ENCODE data around the gene PRM3.

The PRM3 gene

DNA sequence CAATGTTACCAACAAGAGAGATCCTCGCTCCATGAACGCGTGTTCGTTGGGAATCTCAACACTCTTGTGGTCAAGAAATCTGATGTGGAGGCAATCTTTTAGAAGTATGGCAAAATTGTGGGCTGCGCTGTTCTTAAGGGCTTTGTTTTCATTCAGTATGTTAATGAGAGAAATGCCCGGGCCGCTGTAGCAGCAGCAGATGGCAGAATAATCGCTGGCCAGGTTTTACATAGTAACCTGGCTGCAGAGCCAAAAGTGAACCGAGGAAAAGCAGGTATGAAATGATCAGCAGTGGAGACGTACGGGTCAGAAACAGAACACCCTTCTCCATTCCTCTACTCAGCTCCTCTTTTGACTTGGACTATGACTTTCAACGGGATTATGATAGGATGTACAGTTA, 30.8 kb downstream of the PRM3 start:
- peak; percentile 63 for DNase-seq

DNA sequence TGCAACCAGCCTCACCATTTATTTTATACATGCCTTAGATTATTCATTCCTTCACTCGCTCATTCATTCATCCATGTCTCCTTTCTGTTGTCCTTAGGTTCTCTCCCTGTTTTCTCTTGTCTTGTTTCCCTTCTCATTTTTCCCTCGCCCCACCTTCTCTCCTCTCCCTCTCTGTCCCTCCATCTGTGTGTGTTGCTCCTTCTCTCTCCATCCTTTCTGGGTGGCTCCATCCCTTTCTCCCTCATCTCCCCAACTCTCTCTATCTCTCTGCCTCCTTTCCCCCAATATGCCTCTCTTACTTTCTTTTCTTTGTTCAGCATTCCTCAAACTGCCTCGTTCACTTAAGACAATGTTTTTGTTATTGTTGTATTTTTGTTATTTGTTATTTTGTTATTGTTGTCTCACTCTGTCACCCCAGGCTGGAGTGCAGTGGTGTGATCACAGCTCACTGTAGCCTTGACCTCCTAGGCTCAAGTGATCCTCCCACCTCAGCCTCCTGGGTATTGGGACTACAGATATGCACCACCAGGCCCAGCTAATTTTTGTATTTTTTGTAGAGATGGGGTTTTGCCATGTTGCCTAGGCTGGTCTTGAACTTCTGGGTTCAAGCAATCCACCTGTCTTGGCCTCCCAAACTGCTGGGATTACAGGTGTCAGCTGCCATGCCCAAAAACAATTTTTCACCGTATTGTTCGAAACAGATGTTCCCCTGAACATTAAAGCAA, 31.8 kb downstream of the PRM3 start:
- no peak for DNase-seq

DNA sequence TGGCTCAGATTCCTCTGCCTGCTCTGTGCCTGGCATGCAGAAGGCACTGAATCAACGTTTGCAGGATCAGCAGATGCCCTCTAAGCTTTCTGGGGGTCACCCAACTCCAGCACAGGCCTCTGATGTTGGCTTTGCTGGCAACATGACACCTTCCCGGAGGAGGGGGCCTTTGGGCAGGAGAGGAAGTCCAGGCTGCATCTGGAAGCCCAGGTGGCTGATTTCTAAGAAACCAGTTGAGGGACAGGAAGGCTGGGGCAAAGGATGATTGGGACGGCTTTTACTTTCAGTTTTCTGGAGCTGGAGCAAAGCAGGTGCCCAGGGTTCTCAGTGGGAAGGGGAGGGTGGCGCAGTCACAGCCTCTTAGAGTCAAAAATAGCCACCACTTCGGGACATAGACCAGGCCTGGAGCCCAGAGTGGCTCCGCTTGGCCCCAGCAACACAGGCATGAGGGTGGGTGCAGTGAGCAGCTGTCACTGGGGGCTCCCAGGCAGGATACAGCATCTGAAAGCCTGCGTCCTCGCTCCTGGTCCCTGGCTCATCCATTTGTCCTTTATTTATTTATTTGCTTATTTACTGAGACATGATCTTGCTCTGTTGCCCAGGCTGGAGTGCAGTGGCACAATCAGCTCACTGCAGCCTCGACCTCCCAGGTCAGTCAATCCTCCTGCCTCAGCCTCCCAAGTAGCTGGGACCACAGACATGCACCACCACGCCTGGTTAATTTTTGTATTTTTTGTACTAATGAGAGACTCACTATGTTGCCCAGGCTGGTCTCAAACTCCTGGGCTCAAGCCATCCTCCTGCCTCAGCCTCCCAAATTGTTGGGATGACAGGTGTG, 32.6 kb downstream of the PRM3 start:
- no peak for DNase-seq

DNA sequence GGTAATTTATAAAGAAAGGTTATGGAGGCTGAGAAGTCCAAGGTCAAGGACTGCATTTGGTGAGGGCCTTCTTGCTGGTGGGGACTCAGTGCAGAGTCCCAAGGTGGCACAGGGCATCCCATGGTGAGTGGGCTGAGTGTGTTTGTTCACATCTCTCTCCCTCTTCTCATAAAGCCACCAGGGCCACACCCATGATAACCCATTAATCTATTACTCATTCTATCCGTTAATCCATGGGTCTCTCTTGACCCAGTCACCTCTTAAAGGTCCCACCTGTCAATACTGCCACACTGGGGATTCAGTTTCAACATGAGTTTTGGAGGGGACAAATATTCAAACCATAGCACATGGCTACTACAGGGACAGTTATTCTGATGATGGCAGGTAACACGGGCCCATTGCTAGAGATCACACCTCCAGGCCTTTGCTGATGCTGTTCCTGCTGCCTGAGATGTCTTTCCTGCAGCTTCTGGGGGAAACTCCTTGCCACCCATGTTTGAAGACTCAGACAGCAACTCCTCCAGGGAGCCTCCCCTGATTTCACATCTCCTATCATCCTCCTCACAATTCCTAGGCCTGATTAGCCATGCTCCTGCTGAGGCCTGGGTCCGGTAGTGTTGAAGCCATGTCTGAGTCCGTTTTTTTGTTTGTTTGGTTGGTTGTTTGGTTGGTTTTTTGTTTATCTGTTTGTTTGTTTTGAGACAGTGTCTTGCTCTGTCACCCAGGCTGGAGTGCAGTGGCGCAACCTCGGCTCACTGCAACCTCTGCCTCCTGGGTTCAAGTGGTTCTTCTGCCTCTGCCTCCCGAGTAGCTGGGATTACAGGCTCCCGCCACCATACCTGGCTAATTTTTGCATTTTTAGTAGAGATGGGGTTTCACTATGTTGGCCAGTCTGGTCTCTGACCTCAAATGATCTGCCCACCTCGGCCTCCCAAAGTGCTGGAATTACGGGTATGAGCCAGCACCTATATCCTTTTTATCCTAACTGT, 33.5 kb downstream of the PRM3 start:
- no peak for DNase-seq

DNA sequence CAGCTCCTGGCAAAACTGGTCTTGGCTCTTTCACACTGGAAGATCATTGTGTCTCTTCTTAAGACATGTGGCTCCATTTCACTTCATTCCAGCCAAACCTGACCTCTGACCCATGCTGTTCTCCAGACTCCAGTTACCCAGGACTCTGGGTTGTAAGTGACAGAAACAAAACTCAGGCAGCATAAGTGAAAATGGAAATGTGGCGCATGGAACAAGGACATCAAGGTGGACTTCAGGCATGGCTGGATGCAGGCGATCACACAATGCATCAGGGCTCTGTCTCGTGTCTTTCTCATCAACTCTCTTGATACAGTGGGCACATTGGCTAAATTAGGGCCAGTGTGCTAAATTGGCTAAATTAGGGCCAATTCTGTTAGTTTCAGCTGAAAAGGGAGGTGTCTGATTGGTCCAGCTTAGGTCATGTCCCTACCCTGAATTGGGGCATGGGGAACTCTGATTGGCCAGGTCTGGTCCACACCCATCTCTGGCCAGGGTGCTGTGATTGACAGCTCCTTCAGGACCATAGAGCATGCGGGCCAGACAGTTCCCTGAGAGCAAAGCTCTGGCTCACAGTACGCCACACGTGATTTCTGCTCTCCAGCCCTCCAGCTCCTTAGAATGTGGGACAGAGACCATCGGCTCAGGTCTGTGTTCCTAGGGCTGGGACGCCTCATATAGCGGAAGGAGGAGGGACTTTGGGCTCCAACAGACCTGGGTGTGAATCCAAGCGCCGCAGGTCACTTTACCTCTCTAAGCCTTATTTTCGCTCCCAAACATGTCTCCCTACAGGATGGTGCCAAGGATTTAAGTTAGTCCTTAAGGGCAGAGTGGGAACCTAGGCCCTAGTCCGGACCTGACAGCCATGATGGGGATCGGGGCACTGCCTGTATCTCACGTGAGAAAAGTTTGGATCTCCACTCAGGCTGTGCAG, 34.9 kb downstream of the PRM3 start:
- DNase-seq = no peak

DNA sequence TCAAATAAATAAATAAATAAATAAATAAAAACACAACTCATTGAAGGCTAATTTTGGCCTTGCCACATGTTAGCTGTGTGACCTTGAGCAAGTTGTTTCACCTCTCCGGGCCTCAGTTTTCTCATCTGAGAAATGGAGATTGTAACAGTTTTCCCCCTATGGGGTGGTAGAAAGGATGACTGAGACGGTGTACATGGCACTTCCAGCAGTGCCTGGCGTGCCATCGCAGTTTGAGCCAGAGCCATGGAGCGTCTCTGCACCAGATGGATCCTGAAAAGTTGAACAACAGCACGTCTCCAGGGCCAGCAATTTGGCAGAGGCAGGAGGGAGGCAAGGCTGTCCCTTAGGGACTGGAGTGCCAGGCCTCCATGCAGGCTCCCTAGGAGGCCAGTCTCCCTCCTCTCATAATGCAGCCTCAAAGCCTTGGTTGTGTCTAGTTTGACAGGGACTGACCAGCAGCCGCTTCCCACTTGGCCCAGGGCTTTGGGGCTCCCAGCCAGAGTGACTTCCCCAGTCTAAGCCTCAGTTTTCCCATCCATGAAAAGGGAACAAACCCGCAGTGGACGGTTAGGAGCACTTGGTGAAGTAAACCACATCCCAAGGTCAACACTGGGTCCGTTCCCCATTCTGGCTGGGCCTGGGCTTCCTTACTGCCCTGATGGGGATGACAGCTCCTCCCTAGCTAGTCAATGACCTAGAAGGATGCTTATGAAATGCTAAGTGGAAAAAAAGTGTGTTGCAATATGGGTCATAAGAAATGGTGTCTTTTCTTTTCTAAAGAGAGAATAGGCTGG, 36.8 kb downstream of the PRM3 start:
- no peak for DNase-seq

DNA sequence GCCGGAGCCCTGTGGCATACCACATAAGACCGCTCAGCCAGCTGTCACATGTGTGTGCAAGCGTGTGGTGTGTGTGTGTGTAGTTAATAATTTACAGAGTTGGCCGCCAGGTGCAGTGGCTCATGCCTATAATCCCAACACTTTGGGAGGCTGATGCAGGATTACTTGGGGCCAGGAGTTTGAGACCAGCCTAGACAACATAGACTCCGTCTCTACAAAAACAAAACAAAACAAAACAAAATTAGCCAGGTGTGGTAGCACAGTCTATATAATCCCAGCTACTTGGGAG, 37.8 kb downstream of the PRM3 start:
- DNase-seq = no peak

DNA sequence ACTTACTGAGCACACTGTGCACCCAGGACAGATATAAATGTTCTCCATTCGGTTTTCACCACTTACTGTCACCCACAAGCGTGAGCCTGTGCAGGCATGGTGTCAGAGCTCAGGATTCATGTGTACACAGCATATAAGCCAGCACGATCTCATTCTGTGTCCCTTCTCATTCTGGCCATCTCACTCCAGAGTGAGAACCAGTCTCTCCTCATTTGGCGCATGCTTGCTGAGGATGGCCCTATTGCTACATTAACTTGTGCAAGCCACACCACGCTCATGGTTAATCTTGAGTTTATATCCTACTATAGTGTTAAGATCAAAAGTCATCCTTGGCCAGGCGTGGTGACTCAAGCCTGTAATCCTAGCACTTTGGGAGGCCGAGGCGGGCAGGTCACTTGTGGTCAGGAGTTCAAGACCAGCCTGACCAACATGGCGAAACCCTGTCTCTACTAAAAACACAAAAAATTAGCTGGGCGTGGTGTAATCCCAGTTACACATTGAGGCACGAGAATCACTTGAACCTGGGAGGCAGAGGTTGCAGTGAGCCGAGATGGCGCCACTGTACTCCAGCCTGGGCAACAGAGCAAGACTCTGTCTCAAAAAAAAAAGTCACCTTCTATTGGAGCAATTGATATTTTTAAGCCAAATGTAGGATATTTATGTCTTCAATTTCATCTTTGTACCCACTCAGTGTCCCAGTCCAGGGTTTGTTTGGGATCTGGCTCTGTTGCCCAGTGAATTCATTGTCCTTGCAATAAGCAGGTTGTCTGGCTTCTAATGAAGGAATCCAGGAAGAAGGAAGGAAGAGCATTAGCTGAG, 38.3 kb downstream of the PRM3 start:
- no peak for DNase-seq

DNA sequence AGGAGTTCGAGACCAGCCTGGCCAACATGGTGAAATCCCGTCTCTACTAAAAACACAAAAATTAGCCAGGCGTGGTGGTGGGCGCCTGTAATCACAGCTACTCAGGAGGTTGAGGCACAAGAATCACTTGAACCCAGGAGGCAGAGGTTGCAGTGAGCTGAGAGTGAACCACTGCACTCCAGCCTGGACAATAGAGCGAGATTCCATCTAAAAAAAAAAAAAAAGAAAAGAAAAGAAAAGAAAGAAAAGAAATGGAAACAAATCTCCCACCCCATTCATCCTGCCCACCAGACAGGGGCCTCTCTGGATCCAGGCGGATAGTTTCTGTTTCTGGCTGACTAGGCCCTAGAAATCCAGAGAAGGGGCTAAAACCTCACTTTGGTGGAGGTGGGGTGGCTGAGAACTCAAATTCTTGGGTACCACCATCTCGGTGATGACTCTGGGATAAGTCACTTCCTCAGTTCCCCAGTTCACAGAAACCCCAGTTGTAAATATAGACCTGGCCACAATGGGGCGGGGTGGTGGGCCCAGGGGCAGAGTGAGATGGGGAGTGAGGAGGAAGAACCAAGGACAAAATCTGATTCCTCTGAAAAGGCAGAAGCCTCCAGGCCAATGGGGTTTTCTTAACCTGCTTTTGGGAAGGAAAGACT, 39.6 kb downstream of the PRM3 start:
- no peak for DNase-seq

DNA sequence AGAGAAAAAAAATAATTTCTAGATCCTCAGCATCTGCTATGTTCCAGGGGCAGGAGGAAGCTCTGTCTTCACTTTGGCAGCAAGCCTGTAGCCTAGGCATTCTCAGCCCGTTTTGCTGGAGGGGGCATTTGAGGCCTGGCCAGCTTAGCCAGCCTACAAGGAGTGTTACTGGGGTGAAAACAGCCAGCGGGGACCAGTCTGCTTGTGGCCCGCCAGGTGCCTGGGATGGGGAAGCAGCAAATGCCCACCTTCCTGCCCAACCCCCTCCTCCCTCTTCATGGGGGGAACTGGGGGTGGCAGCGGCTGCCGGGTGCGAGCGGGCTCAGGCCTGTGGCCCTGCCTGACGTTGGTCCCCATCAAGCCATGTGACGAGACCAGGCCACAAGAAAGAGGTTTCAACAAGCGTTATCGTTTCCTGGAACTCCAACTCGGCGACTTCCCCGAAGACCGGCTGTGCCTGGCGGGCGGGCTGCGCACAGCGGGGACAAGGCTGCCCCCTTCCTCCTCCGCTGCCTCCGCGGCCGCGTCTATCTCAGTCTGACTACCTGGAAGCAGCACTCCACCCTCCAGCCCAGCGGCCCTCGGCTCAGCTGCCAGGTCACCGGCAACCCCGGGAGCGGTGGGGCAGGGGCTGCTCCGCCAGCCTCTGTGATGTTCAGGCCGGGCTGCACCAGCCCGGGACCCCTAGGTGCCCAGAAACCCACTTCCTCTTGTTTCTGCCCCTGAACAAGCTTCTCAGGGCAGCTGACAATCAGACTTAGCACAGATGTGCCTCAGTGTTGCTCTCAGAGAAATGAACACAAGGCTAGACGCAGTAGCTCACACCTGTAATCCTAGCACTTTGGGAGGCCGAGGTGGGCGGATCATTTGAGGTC, 40.3 kb downstream of the PRM3 start:
- no peak for DNase-seq

DNA sequence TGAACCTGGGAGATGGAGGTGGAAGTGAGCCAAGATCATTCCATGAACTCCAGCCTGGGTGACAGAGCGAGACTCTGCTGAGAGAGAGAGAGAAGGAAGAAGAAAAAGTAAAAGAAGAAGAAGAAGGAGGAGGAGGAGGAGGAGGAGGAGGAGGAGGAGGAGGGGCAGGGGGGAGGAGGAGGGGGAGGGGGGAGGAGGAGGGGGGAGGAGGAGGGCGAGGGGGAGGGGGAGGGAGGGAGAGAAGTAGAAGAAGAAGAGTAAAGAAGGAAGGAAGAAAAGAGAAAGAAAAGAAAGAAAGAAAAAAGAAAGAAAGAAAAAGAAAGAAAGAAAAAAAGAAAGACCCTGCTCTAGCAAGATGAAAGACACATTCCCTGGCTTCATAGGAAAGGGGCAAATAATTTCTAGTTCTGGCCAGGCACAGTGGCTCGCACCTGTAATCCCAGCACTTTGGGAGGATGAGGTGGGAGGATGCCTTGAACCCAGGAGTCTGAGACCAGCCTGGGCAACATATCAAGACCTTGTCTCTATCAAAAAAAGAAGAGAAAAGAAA, 41.1 kb downstream of the PRM3 start:
- DNase-seq = no peak

DNA sequence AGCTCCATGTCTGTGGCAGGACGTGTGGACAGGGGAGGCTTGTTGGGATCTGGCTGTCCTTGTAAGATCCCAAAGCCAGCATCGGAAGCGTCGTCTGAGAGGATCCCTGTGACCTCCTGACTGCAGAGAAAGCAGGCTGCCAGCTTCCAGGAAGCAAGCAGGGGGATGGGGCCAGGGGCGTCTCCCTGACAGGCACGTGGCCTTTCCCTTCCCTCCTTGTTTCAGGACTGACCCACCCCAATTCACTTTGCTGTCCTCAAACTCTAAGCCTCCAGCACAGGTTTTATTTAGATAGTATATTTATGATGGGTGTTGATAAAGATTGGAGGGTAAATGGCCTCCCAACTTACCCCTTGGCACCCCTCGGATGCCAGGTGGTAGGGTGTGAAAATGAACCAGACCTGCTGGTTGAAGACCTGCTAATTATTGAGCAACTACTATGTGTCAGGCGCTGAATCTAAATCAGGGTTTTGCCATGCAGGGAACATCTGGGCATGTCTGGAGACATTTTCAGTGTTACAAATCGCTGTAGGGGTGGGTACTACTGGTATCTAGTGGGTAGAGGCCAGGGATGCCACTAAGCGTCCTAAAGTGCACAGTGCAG, 42.0 kb downstream of the PRM3 start:
- DNase-seq = no peak

DNA sequence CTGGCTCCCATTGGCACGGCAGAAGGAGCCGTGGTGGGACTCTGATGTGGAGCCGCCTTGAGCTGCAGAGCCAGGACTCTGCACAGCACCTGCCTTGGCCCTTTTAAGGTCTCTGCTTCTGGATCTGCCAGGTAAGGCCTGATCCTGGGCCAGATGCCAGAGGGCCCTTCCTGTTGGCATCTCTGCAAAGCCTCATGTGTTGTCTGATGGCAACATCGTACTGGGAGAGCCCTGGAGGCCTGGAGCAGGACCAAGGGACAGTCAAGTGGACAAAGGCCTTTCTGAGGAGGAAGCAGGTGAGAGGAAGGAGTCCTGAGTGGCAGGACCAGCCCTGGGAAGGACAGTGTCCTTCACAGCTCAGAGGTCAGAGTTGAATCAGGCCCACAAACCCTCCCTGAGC, 43.5 kb downstream of the PRM3 start:
- no peak for DNase-seq

DNA sequence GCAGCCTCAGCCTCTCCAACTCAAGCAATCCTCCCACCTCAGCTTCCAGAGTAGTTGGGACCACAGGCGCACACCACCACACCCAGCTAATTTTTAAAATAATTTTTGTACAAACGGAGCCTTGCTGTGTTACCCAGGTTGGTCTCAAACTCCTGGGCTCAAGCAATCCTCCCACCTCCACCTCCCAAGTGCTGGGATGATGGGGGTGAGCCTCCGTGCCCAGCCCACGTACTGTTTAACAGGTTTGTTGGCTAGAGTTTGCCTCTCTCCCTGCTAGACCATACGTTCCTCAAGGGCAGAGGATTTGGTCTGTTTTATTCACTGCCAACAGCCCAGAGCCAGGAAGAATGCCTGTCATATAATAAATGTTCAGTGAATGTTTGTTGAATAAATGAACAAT, 44.0 kb downstream of the PRM3 start:
- no peak for DNase-seq

DNA sequence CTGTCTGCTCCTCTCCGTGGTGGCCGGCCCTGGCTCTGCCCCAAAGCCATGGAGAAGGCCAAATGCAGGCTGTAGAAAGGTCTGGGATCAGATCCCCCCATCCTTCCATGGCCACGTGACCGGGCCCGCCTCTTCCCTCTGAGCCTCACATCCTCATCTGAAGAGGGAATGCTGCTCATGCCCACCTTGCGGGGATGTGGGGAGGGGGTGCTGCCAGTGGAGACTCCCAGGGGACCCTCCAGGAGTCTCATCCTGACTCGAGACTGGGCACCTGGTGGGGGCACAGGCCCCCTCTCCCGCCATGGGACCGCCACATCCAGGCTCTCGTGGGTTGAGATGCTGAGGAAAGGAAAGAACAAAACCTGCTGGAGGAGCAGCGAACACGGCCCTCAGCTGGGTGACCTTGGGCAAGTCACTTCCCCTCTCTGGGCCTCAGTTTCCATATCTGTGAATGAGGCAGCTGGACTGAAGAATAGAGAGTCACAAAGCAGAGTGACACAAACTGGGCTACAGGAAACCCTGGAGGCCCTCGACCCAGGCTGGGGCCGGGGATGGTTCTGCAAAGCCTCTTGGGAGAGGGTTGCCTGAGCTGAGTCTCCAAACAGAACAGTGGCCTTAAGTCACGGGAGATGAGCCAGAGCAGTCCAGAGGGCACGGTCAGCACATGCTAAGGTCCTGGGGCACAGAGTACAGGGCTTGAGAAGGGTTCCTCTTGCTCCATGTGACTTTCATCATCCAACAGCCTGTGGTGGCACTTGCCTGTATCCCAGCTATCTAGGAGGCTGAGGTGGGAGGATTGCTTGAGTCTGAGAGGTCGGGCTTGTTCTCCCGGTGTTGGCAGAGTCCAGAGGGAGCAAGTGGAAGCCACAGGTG, 47.5 kb downstream of the PRM3 start:
- no peak for DNase-seq

DNA sequence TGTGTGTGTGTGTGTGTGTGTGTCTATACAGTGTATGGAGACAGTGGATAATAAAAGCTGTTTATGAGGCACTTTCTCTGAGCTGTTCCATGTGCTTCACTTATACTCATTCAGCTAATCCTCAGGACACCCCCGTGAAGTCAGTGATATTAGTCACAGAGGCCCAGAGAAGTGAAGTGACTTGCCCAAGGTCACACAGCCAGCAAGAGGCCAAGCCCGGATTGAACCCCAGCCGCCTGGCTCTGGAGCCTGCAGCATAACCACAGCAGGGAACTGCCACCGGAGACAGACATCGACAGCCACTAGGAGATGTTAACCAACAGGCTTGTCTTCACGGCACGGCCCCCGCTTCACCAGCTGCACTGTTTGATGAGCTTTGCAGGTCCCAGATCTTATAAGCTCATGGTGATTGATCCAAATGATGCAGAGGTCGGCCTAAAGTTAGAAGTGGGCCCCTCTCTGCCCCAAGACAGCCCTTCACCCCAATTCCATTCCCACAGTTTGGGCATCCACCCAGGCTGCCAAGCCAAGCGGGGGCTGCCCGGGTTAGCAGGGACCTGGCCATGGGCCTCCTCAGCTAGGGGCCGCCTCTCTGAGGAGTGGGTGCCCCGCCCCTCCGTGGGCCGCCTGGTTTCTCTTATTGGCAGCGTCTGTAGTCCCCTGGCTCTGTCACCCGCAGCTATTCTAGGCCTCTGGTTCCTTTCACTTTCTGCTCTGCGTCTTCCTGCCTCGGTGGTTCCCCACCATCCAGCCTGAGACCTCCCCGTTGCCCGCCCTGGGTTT, 48.3 kb downstream of the PRM3 start:
- no peak for DNase-seq

Data from DMS 273 treated with DMSO at 0.1 percent for 48 hours (cell line).